Measurements from ENCODE around the gene POR.
"Not testable (repeated sequence)": the region's sequence is repeated elsewhere in the genome, so short reads cannot be mapped to it uniquely, and the experiment has no call there.

The POR gene

DNA sequence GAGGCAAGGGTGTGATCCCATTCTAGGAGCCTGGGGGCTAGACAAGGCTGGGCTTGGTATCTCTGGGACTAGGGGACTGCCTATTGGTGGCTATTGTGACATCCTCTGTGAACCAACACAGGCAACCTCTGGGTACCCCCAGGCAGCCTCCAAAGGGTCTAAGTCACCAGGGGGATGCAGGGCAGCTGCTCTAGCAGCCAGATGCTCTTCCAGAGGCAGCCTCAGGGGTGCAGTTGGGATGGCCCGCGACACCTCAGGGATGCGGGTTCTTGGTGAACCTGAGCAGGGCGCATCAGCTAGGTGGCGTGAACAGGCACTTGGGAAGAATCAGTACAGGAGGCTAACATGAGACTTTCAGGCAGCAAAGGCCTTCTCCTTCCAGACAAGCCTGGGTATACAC, 81.0 kb downstream of the POR start:
- no peak for TF ChIP-seq CTCF (IDR thresholded peaks at IDR 0.05; ENCODE audit: insufficient read depth, low read depth, low read length, missing control alignments)
- no peak for DNase-seq (ENCODE audit: low read depth)
- no peak overlapping the region for H3K4me3 ChIP-seq (ENCODE audit: low read depth, low read length)

GRCh38 chr7:75996476-75996875, 81.5 kb downstream of the POR start:
- TF ChIP-seq CTCF (IDR thresholded peaks at IDR 0.05; ENCODE audit: insufficient read depth, low read depth, low read length, missing control alignments), result no peak
- no peak for DNase-seq (ENCODE audit: low read depth)
- no peak overlapping the region for H3K4me3 ChIP-seq (ENCODE audit: low read depth, low read length)

DNA sequence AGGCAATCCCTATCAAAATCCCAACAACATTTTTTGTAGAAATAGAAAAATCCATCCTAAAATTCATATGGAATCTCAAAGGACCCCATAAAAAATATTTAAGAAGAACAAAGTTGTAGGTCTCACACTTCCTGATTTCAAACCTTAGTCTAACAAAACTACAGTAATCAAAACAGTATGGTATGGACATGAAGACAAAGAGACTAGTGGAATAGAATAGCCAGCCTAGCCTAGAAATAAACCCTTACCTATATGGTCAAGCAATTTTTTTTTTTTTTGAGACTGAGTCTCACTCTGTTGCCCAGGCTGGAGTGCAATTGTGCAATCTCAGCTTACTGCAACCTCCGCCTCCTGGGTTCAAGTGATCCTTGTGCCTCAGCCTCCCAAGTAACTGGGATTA, 83.1 kb downstream of the POR start:
- TF ChIP-seq CTCF (IDR thresholded peaks at IDR 0.05; ENCODE audit: insufficient read depth, low read depth, low read length, missing control alignments), result no peak
- no peak for DNase-seq (ENCODE audit: low read depth)
- H3K4me3 ChIP-seq (ENCODE audit: low read depth, low read length), result no peak overlapping the region

DNA sequence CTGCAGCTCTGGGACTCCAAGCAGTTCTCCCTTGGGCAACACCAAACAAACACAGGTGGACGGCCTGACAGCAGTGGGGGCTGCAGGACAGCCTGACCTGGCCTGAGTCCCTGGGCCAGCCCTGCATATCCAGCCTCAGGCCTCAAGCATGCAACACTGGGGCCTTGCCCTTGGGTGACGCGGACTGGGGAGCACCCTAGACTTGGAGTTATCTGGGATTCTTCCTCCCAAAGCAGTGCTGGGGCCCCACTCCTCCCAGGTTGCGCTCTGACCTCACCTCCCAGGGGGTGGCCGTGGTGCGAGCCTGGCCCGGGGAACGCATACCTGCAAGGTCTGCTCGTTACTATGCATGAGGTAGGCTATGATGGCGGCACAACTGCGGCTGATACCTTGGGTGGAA, 85.6 kb downstream of the POR start:
- TF ChIP-seq CTCF (IDR thresholded peaks at IDR 0.05; ENCODE audit: insufficient read depth, low read depth, low read length, missing control alignments), result no peak
- H3K4me3 ChIP-seq (ENCODE audit: low read depth, low read length), result no peak overlapping the region
- DNase-seq (ENCODE audit: low read depth), result no peak

- TF ChIP-seq CTCF (IDR thresholded peaks at IDR 0.05; ENCODE audit: insufficient read depth, low read depth, low read length, missing control alignments), result no peak
- no peak overlapping the region for H3K4me3 ChIP-seq (ENCODE audit: low read depth, low read length)
- no peak for DNase-seq (ENCODE audit: low read depth)
Observed at GRCh38 chr7:76002139-76002538, 87.2 kb downstream of the POR start.

DNA sequence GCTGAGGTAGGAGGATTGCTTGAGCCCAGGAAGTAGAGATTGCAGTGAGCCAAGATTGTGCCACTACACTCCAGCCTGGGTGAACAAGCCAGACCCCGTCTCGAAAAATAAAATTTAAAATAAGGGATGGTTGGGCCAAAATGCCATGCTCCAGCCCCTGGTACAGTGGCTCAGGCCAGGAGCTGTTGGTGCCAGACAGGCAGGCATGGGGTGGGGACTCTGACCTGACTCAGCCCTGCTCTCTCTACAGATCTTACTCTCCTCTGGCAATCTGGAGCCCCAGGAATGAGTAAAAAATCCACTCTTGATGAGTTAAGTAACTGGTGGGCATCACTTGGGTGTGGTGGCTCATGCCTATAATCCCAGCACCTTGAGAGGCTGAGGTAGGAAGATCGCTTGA, 87.9 kb downstream of the POR start:
- no peak overlapping the region for H3K4me3 ChIP-seq (ENCODE audit: low read depth, low read length)
- no peak for DNase-seq (ENCODE audit: low read depth)
- TF ChIP-seq CTCF (IDR thresholded peaks at IDR 0.05; ENCODE audit: insufficient read depth, low read depth, low read length, missing control alignments), result no peak

- H3K4me3 ChIP-seq (ENCODE audit: low read depth, low read length), result no peak overlapping the region
- no peak for TF ChIP-seq CTCF (IDR thresholded peaks at IDR 0.05; ENCODE audit: insufficient read depth, low read depth, low read length, missing control alignments)
- no peak for DNase-seq (ENCODE audit: low read depth)
Observed at GRCh38 chr7:76003351-76003750, 88.4 kb downstream of the POR start.

DNA sequence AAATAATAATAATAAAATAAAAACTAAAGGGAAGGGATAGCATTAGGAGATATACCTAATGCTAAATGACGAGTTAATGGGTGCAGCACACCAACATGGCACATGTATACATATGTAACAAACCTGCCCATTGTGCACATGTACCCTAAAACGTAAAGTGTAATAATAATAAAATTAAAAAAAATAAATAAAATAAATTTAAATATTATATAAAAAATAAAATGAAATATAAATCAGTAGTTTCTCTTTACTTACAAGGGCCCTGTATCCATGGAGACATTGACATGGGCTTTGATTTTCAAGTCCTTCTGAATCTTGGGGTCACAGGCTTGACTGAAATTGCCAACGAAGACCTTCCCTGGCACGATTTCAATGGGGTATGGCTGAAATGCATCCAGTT, 90.0 kb downstream of the POR start:
- DNase-seq (ENCODE audit: low read depth); H3K4me3 ChIP-seq (ENCODE audit: low read depth, low read length): not testable (repeated sequence)

All from GM12865 (cell line).